ENCODE data around the gene GRIK3.

The GRIK3 gene

DNA sequence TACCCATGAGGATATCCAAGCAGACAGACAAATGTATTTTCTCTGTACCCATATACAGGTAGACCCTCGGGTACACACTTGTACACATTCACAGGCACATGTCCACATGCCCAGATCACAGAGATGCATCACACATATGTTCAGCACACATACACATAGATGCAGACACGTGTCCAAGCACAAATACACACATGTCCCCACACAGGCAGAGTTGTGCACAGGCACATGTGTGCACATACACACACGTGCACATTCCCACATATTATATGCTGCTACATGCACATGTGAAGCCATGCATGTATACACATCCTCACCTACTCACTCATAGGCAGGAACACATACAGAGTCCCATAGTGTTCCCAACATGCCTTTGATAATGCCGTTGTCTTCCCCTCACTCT lies 219.5 kb downstream of the GRIK3 start:
- no peak for DNase-seq

DNA sequence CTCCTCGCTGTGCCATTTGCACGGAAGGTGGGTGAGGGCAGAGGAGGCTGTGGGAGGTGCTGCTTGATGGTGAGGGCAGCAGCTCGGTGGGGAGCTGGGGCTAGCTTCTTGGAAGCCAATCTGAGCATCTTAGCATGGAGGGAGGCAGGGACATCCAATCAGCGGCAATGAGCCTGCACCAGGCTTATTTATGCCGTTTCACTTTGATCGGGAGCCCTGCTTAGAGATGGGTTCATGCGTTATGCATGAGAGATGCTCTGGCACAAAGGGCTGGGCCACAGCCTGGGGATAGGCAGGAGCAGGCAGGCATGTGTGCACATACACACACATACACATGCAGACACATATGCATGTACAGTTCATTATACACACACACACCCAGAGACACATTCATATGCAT lies 220.2 kb downstream of the GRIK3 start:
- DNase-seq: no peak

- DNase-seq: no peak
These were observed 227.1 kb downstream of the GRIK3 start for GRCh38 chr1:36807262-36807661.

DNA sequence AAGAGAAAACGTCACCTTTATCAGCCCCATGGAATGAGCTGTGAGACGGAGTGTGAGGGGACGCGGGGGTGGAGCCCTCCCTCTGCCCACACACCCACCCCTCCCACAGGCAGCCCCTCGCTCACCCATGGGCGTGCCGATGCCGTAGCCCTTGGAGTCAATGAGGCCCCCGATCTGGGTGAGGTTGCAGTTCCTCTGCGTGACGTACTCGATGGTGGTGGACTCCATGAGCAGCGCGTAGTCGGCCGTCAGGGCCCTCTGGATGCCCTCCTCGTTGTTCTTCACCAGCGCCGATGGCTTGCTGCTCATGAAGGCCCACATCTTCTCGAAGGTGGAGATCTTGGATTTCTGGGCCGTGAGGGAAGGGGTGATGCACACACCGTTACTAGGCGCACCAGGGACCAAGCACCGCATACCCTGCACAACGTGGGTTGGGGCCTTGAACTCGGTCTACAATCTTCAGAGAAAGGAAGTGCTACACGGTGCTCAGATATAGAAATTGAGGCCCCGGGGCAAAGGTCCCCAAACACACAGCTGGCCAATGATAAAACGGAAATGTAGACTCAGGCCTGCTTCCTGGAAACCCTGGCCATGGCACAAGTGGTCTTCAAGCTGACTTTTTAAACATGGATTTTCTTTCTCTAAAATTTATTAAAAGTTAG lies 228.2 kb downstream of the GRIK3 start:
- no peak for DNase-seq

- no peak for DNase-seq
These were observed 229.5 kb downstream of the GRIK3 start for GRCh38 chr1:36804669-36805314.

DNA sequence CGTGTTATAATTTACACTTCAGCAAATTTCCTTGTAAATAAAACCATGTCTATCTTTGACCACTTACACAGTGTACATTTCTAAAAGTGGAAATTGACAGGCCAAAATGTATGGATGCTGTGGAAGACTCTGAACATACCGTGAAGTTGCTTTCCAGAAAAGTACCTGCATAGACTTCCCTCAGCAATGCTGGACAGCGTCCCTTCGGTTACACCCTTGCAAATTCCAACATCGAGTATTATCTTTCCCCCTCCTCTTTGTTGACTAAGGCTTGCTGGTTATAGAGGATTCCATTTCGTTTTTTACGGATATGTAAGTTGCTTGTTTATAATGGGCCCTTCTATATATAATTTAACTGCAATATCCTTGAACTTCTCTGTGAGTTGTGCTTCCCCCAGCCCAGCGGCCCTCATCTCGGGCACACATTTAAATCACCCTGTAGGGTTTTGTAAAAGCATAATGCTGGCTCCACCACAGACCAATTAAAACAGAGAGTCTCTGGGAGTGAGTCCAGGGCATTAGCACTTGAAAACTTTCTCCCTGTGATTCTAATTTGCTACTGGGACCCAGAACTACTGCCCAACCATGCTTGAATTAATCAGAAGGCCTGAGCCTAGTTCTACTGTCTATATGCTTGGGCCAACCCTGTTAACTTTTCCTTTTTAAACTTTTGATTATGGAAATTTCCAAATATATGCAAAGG lies 230.3 kb downstream of the GRIK3 start:
- no peak for DNase-seq

DNA sequence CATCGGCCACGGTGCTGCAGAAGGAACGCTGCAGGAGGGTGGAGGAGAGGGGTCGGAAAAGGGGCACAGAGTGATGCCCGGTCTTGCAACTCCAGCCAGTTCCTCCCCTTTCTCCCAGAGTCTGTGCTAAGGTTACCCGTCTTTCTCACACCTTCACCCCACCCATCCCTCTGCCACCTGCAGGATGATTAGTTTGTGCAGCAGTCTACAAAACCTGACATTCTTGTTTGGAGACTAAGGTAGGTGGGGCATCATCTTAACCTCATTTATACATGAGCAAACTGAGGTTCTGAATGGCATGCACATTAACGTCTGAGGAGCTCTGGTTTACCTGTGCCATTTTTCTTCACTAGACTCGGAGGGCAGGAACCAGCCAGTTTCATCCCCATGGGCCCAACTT lies 232.3 kb downstream of the GRIK3 start:
- no peak for DNase-seq

DNA sequence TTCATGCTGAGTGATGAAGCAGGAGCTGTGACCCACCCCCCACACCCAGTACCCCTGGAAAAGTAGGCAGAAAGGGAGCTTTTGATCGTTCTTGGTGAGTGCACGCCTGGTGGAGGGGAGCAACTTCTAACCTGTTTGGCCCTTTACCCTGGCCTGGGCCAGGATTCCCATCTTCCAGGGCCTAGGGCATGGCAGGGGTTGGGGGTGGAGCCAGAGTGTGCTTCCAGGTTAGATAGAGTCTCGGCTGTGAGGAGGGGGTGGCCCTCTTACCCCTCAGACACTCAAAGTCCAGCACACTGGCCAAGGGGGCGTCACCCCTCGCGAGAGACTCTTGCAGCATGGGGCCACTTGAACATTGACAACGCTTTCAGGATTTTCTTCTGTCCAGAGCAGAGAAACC lies 236.6 kb downstream of the GRIK3 start:
- DNase-seq: no peak

DNA sequence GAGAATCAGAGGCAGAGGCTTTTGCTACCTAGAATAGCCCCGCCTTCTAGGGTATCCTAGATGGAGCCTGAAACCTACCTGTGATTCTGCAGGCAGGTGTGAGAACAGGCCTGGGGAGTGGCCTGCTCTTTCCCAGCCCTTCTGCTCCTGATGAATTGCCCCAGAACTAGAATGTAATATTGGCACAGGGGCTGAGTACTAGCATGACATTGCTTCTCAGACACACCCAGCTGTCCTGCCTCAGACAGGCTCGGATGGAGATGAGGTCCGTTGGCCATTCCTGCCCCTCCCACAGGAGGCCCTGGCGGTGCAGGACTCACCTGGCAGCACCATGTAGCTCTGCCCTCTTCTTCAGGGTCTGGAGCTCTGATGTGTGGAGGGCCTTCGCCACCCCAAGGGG lies 237.6 kb downstream of the GRIK3 start:
- DNase-seq: no peak

DNA sequence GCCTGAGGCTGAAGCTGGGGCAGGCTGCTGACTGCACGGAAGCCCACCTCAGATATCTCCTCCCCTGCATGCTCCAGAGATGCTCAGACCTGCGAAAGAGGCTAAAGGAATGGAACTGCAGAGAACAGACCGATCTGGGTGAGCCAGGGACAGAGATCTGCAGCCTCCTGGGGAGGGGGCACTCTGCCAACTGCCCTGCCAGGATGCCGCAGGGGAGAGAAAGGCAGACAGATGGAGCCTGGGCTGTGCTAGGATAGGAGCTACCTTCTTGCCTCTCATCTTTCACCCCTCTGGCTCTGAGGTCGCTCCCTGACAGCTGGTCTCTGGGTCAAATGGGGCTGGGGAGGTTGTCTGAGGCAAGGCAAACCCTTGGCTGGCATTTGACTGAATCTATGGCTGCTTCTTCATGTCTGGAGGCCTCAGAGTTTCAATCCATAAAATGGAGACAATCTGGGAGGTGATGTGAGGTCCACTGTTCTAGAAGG lies 238.2 kb downstream of the GRIK3 start:
- DNase-seq: no peak

DNA sequence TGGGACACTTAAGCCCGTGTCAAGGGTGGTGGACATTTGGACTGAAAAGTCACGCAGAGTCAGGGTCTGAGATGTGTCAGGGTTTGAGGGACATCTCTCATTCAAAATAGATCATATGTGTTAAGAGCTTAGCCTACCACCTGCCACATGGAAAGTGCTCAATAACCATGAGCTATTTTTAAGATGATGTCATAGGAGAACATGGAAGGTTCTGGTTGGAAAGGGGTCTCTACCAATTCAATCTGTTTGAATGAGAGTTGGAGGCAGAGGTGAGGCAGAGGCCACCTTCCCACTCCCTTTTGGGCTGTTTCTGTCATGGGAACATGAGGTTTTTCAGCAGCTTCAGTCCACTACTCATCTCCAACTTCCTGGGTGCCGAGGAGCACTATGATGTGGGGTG lies 239.9 kb downstream of the GRIK3 start:
- DNase-seq: no peak

DNA sequence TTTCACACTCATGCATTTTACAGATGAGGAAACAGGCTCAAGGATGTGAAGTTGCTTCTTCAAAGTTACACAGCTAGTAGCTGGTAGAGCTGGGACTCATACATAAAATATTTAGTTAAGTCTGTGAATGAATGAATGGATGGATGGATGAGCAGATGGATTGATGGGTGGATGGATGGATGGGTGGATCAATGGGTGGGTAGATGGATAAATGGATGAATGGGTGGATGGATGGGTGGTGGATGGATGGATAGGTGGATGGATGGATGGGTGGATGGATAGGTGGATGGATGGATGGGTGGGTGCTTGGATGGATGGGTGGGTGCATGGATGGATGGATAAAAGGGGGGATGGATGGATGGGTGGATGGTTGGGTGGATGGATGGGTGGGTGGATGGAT lies 240.9 kb downstream of the GRIK3 start:
- no peak for DNase-seq

DNA sequence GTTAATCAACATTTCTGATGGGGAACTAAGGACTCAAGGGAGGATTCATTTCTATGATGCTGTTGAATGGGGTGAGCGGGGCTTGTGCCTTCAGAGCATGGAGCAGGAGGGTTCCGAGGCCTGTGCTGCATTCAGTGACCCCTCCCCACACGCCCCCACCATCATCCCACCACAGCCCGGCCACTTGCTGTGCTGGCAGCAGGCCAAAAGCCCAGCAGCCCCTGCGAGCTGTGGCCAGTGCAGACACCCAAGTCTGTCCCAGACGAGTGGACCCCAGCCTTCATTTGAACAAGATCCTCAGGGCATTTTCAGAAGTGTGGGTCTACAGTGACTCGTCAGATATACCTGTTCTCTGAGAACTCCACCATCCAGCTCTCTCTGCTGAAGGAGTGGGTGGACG lies 242.0 kb downstream of the GRIK3 start:
- DNase-seq: no peak

- no peak for DNase-seq
These were observed 244.1 kb downstream of the GRIK3 start for GRCh38 chr1:36790191-36790590.

DNA sequence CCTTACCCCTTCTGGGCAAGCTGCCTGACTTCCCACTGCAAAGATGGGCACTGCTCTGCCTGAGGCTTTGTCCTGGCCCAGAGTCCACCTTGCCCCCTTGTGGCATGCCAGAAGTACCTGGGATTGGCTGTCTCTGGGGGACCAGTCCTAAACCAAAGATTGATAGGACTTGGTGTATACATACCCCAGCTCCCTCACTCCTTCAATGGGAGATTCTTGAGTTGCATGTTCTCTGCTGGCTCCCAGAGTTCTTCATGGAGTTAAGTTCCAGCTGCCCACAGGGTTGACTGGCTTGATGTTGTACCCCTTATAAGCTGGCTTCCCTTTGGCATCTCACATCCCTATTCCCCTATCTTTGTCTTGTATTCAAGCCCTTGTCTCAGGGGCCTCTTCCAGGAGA lies 244.8 kb downstream of the GRIK3 start:
- DNase-seq: no peak

- no peak for DNase-seq
These were observed 246.9 kb downstream of the GRIK3 start for GRCh38 chr1:36787312-36787913.

DNA sequence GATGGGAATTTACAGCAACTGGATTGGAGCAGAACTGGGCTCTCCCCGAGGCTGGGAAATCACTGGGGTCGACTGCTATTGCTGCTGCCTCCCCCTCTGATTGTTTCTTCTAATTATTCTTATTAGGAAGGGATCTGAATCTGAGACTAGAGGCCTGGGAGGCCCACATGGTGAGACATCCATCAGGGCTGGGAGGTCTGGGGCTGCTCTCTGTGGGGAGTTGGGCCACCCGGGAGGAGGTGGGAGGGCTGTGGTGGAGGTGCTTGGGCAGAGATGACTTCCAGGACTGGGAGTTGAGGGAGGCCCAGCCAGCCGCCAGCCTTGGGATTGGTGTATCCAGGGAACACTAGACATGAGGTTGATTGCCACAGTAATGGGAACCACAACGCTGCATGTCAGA lies 247.9 kb downstream of the GRIK3 start:
- DNase-seq: no peak

GRCh38 chr1:36784147-36784859 lies 250.0 kb downstream of the GRIK3 start:
- DNase-seq: no peak

DNA sequence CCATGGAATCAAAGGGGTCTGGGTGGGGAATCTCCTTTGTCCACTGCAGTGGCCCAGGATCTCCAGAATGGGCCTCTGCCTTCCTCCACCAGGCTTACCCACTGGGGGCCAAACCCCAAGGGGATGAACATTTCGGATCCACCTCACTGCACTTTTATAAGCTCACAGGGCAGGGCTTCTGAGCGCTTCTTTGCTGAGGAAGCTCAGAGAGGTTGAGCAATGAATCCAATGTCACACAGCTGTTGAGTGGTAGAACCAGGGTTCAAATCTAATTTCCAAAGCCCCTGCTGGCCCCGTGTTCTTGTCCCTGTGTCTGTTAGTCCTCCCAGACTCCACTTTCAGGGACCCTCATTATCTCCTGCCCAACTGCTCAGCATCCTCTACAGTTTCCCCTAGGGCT lies 250.8 kb downstream of the GRIK3 start:
- DNase-seq: no peak

DNA sequence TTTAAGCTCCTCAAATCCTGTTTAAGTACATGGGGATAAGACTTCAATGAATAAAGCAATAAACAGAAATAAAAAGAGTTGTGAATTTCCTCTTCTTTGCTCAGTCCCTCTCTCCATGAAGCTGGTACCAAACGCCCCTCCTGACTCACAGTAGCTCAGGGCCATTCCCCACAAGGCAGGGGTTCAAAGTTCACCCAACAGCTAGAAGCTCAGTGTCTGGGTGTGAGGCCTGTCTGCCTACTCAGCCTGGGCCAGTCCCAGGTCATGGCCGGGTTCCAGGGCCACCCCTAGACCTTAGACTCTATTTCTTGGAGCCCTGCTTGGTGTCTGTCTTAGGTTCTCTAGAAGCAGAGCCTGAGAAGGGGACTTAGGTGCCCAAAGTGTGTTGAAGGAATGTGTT lies 251.5 kb downstream of the GRIK3 start:
- DNase-seq: no peak

DNA sequence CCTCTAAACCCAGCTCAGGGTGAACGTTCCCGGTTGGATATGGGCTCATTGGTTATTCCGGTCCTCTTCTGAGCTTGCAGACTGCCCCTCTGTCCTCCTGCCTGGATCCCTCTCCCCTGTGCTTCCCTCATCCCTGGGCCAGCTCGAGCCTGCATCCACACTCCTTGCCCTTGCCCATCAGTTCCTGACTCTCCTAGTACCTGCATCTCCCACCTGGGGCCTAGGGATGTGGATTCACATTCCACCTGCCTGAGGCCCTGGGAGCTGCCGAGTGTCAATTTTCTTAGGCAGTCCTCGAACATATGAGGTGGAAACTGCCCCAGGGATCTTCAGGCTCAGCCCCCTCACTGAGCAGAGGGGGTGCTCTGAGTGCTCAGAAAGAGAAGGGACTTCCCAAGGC lies 252.2 kb downstream of the GRIK3 start:
- no peak for DNase-seq

- DNase-seq: no peak
These were observed 253.2 kb downstream of the GRIK3 start for GRCh38 chr1:36781098-36781497.

GRCh38 chr1:36778740-36779139 lies 255.6 kb downstream of the GRIK3 start:
- DNase-seq: no peak

Measured in T-helper 2 cell (primary cell).